ENCODE data around the gene JPH3.

- TF ChIP-seq RFX5 (IDR thresholded peaks at IDR 0.05) (no peak), POLR2A (IDR thresholded peaks at IDR 0.05; ENCODE audit: low read length) (no peak), GATA3 (IDR thresholded peaks at IDR 0.05; ENCODE audit: borderline replicate concordance) (no peak)
Observed at GRCh38 chr16:87644596-87644995, 42.3 kb downstream of the JPH3 start.
